Neuronal stem cell (in vitro differentiated cells): ENCODE measurements around the gene ANGPTL4.

Source experiments
- DNase-seq: peaks from one replicate; pipeline ENCODE4 v3.0.0-alpha.2; 2013; ENCODE audit warnings: low spot score
- H2AFZ ChIP-seq: one replicate; pipeline ENCODE4 v1.6.1; 2013; ENCODE audit warnings: mild to moderate bottlenecking, low read length, inconsistent platforms
- H2AK5ac ChIP-seq: 2 replicates; pipeline ENCODE4 v1.6.1; 2013; ENCODE audit warnings: low read depth, mild to moderate bottlenecking, inconsistent platforms, low read length, moderate library complexity, mixed read lengths
- H2BK120ac ChIP-seq: 2 replicates; pipeline ENCODE4 v1.6.1; 2013; ENCODE audit warnings: low read depth, mild to moderate bottlenecking, inconsistent platforms, low read length, moderate library complexity, mixed read lengths
- H2BK12ac ChIP-seq: one replicate; pipeline ENCODE4 v1.6.1; 2013; ENCODE audit warnings: low read length, inconsistent platforms
- H2BK15ac ChIP-seq: 2 replicates; pipeline ENCODE4 v1.6.1; 2013; ENCODE audit warnings: mild to moderate bottlenecking, low read length, inconsistent platforms, mixed read lengths
- H2BK5ac ChIP-seq: one replicate; pipeline ENCODE4 v1.6.1; 2013; ENCODE audit warnings: inconsistent platforms, mild to moderate bottlenecking, low read length, moderate library complexity
- H3K14ac ChIP-seq: one replicate; pipeline ENCODE4 v1.6.1; 2013; ENCODE audit warnings: low read length, inconsistent platforms
- H3K18ac ChIP-seq: 2 replicates; pipeline ENCODE4 v1.6.1; 2013; ENCODE audit warnings: low read length, inconsistent platforms
- H3K23ac ChIP-seq: 2 replicates; pipeline ENCODE4 v1.6.1; 2013; ENCODE audit warnings: low read depth, mild to moderate bottlenecking, mixed read lengths, low read length, inconsistent platforms; ENCODE audit not compliant: poor library complexity
- H3K27ac ChIP-seq: replicated peaks from 3 replicates; pipeline ENCODE4 v1.5.1; 2013; ENCODE audit warnings: low read length, inconsistent platforms
- H3K27me3 ChIP-seq, 3 experiments: 2 replicates each; pipeline ENCODE4 v1.6.1; 2013; ENCODE audit warnings: low read length in 3 of 3, mild to moderate bottlenecking in 2 of 3, inconsistent platforms in 1 of 3, low read depth in 1 of 3, mixed read lengths in 1 of 3, moderate library complexity in 1 of 3; ENCODE audit not compliant: control insufficient read depth in 3 of 3, insufficient read depth in 3 of 3
- H3K36me3 ChIP-seq, 2 donors: replicated peaks in 1 of 2; 2 replicates each; pipeline ENCODE4 v1.6.1; 2013; ENCODE audit warnings: low read length in 2 of 2; ENCODE audit not compliant: control insufficient read depth in 2 of 2, insufficient read depth in 2 of 2
- H3K4ac ChIP-seq: 2 replicates; pipeline ENCODE4 v1.6.1; 2013; ENCODE audit warnings: inconsistent platforms, mild to moderate bottlenecking, low read length, moderate library complexity
- H3K4me1 ChIP-seq, 2 donors: 1 replicate in 1 of 2; 2 replicates in 1 of 2; pipeline ENCODE4 v1.6.1; 2013; ENCODE audit warnings: low read length in 2 of 2, low read depth in 1 of 2; ENCODE audit not compliant: control insufficient read depth in 2 of 2, insufficient read depth in 1 of 2
- H3K4me2 ChIP-seq: one replicate; pipeline ENCODE4 v1.6.1; 2013; ENCODE audit warnings: mild to moderate bottlenecking, low read length, inconsistent platforms; ENCODE audit not compliant: insufficient read depth, poor library complexity, severe bottlenecking
- H3K4me3 ChIP-seq, 2 donors: 2 replicates each; pipeline ENCODE4 v1.5.1; 2013; ENCODE audit warnings: low read length in 2 of 2, mild to moderate bottlenecking in 2 of 2, inconsistent platforms in 1 of 2, moderate library complexity in 1 of 2
- H3K79me1 ChIP-seq: one replicate; pipeline ENCODE4 v1.6.1; 2013; ENCODE audit warnings: low read depth, mild to moderate bottlenecking, inconsistent platforms, low read length, moderate library complexity
- H3K9ac ChIP-seq: one replicate; pipeline ENCODE4 v1.6.1; 2013; ENCODE audit warnings: mild to moderate bottlenecking, low read depth, low read length, inconsistent platforms; ENCODE audit not compliant: poor library complexity
- H3K9me3 ChIP-seq, 2 donors: replicated peaks in 1 of 2; 2 replicates each; pipeline versions ENCODE3 to v1.6.1; 2013; ENCODE audit warnings: low read length in 2 of 2, mild to moderate bottlenecking in 2 of 2, inconsistent platforms in 1 of 2, low read depth in 1 of 2, mixed read lengths in 1 of 2, moderate library complexity in 1 of 2; ENCODE audit not compliant: control insufficient read depth in 2 of 2, insufficient read depth in 1 of 2
- H4K8ac ChIP-seq: one replicate; pipeline ENCODE4 v1.6.1; 2013; ENCODE audit warnings: low read depth, mild to moderate bottlenecking, inconsistent platforms, low read length, moderate library complexity
- H4K91ac ChIP-seq: one replicate; pipeline ENCODE4 v1.6.1; 2013; ENCODE audit warnings: low read length, low read depth, mild to moderate bottlenecking, inconsistent platforms; ENCODE audit not compliant: poor library complexity
- WGBS, 2 donors: extraction: QIAGEN DNeasy Blood & Tissue Kit; methylation state at CpG; one replicate each; pipeline ENCODE4 v1.1.7; 2013; ENCODE audit warnings: missing lambda C conversion rate in 2 of 2, mixed read lengths in 1 of 2; ENCODE audit not compliant: insufficient read length in 2 of 2, insufficient replicate concordance in 1 of 2; ENCODE audit errors: extremely low coverage in 2 of 2; 5-methylcytosine and 5-hydroxymethylcytosine counted together

Gene ANGPTL4

GRCh38 chr19:8366961-8367326, 3.0 kb downstream of the ANGPTL4 start:
- H3K14ac ChIP-seq, result no peak overlapping the region
- H4K91ac ChIP-seq, result no peak overlapping the region
- H3K79me1 ChIP-seq, result peaks cover 2% of the 10 kb centered on the region
- peak overlapping the region; percentile 69 for H2BK15ac ChIP-seq
- DNase-seq, result no peak
- peak overlapping the region; percentile 3 for H3K23ac ChIP-seq
- peaks cover 14 to 18% of the 10 kb centered on the region in 2 donors for H3K4me1 ChIP-seq
- H3K27ac ChIP-seq, result no peak overlapping the region
- no peak overlapping the region for H2BK5ac ChIP-seq
- H4K8ac ChIP-seq, result no peak overlapping the region
- H2AK5ac ChIP-seq, result peak overlapping the region; percentile 71
- peaks cover 0 to 2% of the 10 kb centered on the region in 2 donors for H3K9me3 ChIP-seq
- H3K27me3 ChIP-seq, result peaks cover 0 to 23% (median 23%) of the 10 kb centered on the region in 3 experiments
- H3K18ac ChIP-seq, result peak overlapping the region; percentile 97
- no peak overlapping the region for H2BK120ac ChIP-seq
- peak overlapping the region; percentile 26 for H3K4me2 ChIP-seq
- peak overlapping the region; percentile 75 for H2BK12ac ChIP-seq
- peaks cover 0 to 2% of the 10 kb centered on the region in 2 donors for H3K36me3 ChIP-seq
- WGBS, 2 donors, result no CpG with 5 or more reads among the region's 13 CpGs
- H2AFZ ChIP-seq, result peak overlapping the region; percentile 42
- H3K4me3 ChIP-seq, result no peak overlapping the region
- no peak overlapping the region for H3K9ac ChIP-seq
- no peak overlapping the region for H3K4ac ChIP-seq

DNA sequence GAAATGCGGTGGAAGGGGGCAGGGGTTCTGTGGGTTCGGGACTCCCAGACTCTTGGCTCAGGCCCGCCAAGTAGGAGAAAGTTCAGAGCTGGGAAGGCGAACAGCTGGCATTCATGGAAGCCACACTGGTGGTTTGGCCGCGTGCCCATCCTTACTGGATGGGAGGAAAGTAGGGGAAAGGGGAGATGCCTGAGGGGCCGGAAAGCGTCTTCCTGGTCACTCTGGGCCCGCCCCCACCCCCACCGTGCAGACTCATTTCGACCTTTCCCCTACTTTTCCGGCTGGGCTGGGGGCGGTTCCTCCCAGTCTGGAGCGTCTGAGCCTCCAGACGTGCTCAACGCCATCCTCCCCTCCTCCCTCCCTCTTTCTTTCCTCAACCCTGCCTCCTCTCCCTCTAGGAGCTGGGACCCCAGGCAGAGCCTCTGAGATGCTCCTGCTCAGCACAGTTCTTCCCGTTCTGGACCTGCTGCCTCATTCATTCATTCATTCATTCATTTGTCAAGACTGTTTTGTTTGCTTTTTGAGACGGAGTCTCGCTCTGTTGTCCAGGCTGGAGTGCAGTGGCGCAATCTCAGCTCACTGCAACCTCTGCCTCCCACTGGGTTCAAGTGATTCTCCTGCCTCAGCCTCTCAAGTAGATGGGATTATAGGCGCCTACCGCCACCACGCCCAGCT, 3.5 kb downstream of the ANGPTL4 start:
- Histone ChIP-seq H3K27ac (no peak overlapping the region), H3K14ac (peak overlapping the region; percentile 21), H3K79me1 (peaks cover 2% of the 10 kb centered on the region), H2BK5ac (no peak overlapping the region), H3K4me3 (no peak overlapping the region), H3K4me2 (peak overlapping the region; percentile 26), H4K8ac (no peak overlapping the region), H3K9me3 (peaks cover 0 to 2% of the 10 kb centered on the region in 2 donors), H3K18ac (peak overlapping the region; percentile 97), H2BK15ac (peak overlapping the region; percentile 69), H3K4me1 (peaks cover 14 to 18% of the 10 kb centered on the region in 2 donors), H2BK12ac (peak overlapping the region; percentile 75), H3K36me3 (peaks cover 0 to 2% of the 10 kb centered on the region in 2 donors), H3K9ac (peak overlapping the region; percentile 30), H2BK120ac (no peak overlapping the region), H3K23ac (peak overlapping the region; percentile 3), H4K91ac (no peak overlapping the region), H2AK5ac (no peak overlapping the region), H2AFZ (peak overlapping the region; percentile 42), H3K27me3 (peaks cover 0 to 23% (median 21%) of the 10 kb centered on the region in 3 experiments), H3K4ac (no peak overlapping the region)
- no CpG with 5 or more reads among the region's 23 CpGs for WGBS, 2 donors
- peak; percentile 33 for DNase-seq

DNA sequence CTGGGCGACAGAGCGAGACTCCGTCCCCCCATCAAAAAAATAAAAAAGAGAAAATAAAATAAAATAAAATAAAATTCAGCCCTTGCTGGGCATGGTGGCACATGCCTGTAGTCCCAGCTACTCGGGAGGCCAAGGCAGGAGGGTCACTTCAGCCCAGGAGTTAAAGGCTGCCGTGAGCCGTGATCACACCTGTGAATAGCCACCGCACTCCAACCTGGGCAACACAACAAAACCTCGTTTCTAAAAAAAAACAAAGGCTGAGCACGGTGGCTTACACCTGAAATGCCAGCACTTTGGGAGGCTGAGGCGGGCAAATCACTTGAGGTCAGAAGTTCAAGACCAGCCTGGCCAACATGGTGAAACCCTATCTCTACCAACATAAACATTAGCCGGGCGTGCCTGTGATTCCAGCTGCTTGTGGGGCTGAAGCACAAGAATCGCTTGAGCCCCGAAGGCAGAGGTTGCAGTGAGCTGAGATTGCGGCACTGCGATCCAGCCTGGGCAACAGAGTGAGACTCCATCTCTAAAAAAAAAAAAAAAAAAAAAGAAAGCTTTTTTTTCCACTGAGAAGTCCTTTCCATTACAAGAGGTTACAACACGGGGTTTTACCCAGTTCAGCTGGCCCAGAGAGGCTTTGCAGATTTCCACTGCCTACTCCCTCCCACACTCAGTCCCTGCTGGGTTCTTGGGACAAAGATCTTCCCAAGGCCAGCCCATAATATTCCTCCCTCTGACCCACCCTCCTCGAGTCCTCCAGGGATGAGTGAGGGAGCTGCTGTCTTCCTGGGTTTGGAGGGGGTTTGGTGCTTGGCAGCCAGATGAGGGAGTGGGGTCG, 6.4 kb downstream of the ANGPTL4 start:
- peak overlapping the region; percentile 75 for H2BK5ac ChIP-seq
- peak overlapping the region; percentile 64 for H3K18ac ChIP-seq
- no peak overlapping the region for H3K9ac ChIP-seq
- H3K4ac ChIP-seq, result no peak overlapping the region
- no peak overlapping the region for H3K4me3 ChIP-seq
- WGBS, 2 donors, result no CpG with 5 or more reads among the region's 19 CpGs
- H2BK12ac ChIP-seq, result peak overlapping the region; percentile 10
- no peak overlapping the region for H3K27ac ChIP-seq
- peak overlapping the region; percentile 79 for H2AK5ac ChIP-seq
- no peak overlapping the region for H2BK120ac ChIP-seq
- no peak overlapping the region for H3K4me2 ChIP-seq
- no peak overlapping the region for H4K8ac ChIP-seq
- H3K79me1 ChIP-seq, result peaks cover 2% of the 10 kb centered on the region
- no peak overlapping the region for H2AFZ ChIP-seq
- H3K27me3 ChIP-seq, result peaks cover 0 to 9% (median 8%) of the 10 kb centered on the region in 3 experiments
- no peak overlapping the region for H3K14ac ChIP-seq
- no peak for DNase-seq
- H3K36me3 ChIP-seq, result peaks cover 3 to 11% of the 10 kb centered on the region in 2 donors
- peak overlapping the region; percentile 65 for H3K23ac ChIP-seq
- no peak overlapping the region for H4K91ac ChIP-seq
- H3K9me3 ChIP-seq, result peaks cover 0 to 2% of the 10 kb centered on the region in 2 donors
- H3K4me1 ChIP-seq, result peaks cover 9 to 11% of the 10 kb centered on the region in 2 donors
- H2BK15ac ChIP-seq, result no peak overlapping the region
